H1 (cell line): ENCODE data around the gene FMOD.

Source experiments
- EZH2 ChIP-seq: fragments of 200-600 bp; sonication (generic); IDR thresholded peaks from 2 replicates; pipeline ENCODE4 v1.7.1; 2012; ENCODE audit warnings: low read depth, mild to moderate bottlenecking, moderate library complexity, low read length, inconsistent platforms; ENCODE audit not compliant: severe bottlenecking
- GABPA ChIP-seq: IDR thresholded peaks from 2 replicates; pipeline ENCODE4 v1.6.1; 2011; ENCODE audit warnings: mild to moderate bottlenecking, low read length, moderate library complexity, borderline replicate concordance; ENCODE audit not compliant: insufficient read depth
- TF ChIP-seq, protein P1 (sequence below), 3 experiments: IDR thresholded peaks; 1 replicate in 2 of 3; 2 replicates in 1 of 3; pipeline versions ENCODE4 v1.5.1 to v1.6.1; 2011; ENCODE audit warnings: low read length in 3 of 3, mild to moderate bottlenecking in 3 of 3, inconsistent platforms in 2 of 3, low read depth in 1 of 3, moderate library complexity in 1 of 3; ENCODE audit not compliant: insufficient read depth in 1 of 3; ENCODE audit errors: control extremely low read depth in 1 of 3

DNA sequence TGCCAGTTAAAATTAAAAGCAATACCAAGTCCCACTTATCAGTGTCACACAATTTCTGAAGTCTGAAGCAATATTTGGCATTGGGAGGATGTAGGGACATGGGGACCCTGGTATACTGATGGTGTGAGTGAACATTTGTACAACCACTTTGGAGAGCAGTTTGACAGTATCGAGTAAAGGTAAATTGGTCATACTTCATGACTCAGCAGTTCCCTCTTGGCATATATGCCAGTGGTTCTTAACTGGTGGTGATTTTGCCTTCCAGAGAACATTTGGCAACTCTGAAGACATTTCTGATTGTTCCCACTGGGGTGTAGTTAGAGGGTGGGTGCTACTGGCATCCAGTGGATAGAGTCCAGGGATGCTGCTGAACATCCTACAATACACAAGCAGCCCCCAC, 19.7 kb downstream of the FMOD start:
- TF ChIP-seq, protein P1, sequence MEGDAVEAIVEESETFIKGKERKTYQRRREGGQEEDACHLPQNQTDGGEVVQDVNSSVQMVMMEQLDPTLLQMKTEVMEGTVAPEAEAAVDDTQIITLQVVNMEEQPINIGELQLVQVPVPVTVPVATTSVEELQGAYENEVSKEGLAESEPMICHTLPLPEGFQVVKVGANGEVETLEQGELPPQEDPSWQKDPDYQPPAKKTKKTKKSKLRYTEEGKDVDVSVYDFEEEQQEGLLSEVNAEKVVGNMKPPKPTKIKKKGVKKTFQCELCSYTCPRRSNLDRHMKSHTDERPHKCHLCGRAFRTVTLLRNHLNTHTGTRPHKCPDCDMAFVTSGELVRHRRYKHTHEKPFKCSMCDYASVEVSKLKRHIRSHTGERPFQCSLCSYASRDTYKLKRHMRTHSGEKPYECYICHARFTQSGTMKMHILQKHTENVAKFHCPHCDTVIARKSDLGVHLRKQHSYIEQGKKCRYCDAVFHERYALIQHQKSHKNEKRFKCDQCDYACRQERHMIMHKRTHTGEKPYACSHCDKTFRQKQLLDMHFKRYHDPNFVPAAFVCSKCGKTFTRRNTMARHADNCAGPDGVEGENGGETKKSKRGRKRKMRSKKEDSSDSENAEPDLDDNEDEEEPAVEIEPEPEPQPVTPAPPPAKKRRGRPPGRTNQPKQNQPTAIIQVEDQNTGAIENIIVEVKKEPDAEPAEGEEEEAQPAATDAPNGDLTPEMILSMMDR (IDR thresholded peaks at IDR 0.05; ENCODE audit: control extremely low read depth in 1 of 3, insufficient read depth in 1 of 3, low read depth in 1 of 3, low read length in 3 of 3) = no peak
- TF ChIP-seq EZH2 (no peak), GABPA (no peak)
